K562 (cell line): ENCODE results near the gene UPF1. TPM values are rescaled to one million over a fixed set of nuclear protein-coding genes. Genes with fewer than 3 reads are reported as not detected.
A peak's percentile ranks its signal among the peaks of the same experiment; 100 is the strongest.

Experiments
- ATF4 ChIP-seq: fragments of 450-650 bp; formaldehyde crosslinking; IDR thresholded peaks from 2 replicates; pipeline ENCODE4 v1.4.0; 2022; ENCODE audit warnings: mild to moderate bottlenecking, moderate library complexity
- CCNT2 ChIP-seq: IDR thresholded peaks from 2 replicates; pipeline ENCODE4 v1.6.1; 2011; ENCODE audit warnings: borderline replicate concordance, low read depth, mild to moderate bottlenecking, moderate library complexity, mixed read lengths, low read length; ENCODE audit not compliant: insufficient read length; ENCODE audit errors: extremely low read depth
- CREM ChIP-seq: IDR thresholded peaks from 2 replicates; pipeline ENCODE4 v1.6.1; 2014; ENCODE audit warnings: antibody characterized with exemption, low read depth
- ETS2 ChIP-seq: IDR thresholded peaks from 2 replicates; pipeline ENCODE4 v1.6.1; 2016; ENCODE audit warnings: borderline replicate concordance, missing genetic modification characterization, mild to moderate bottlenecking, moderate library complexity, missing compliant biosample characterization; ENCODE audit not compliant: poor library complexity, severe bottlenecking
- ETV5 ChIP-seq: sonication (generic); formaldehyde crosslinking; IDR thresholded peaks from 2 replicates; pipeline ENCODE4 v1.4.0; 2020; ENCODE audit warnings: low read depth, mild to moderate bottlenecking, missing genetic modification reagents
- HLTF ChIP-seq: fragments of 450-650 bp; IDR thresholded peaks from 2 replicates; pipeline ENCODE4 v1.6.1; 2016
- ID3 ChIP-seq, 2 experiments: fragments of 250-450 bp in 1 of 2; fragments of 450-650 bp in 1 of 2; sonication (Bioruptor Pico) in 1 of 2; IDR thresholded peaks; 2 replicates each; pipeline versions ENCODE4 v1.6.1 to v1.8.0; 2016 to 2021; ENCODE audit warnings: mild to moderate bottlenecking in 2 of 2, moderate library complexity in 2 of 2, missing compliant biosample characterization in 1 of 2, missing genetic modification characterization in 1 of 2
- KDM5B ChIP-seq: fragments of 200-600 bp; sonication (generic); IDR thresholded peaks from 2 replicates; pipeline ENCODE4 v1.6.1; 2012; ENCODE audit warnings: low read depth, mild to moderate bottlenecking, moderate library complexity, low read length, control low read depth, inconsistent platforms; ENCODE audit not compliant: insufficient replicate concordance
- MECOM ChIP-seq: fragments of 250-450 bp; sonication (Bioruptor Pico); IDR thresholded peaks from 2 replicates; pipeline ENCODE4 v1.8.0; 2022; ENCODE audit warnings: inconsistent platforms
- STAG1 ChIP-seq: sonication (generic); formaldehyde crosslinking; IDR thresholded peaks from 2 replicates; pipeline ENCODE4 v1.5.0; 2020; ENCODE audit warnings: missing genetic modification reagents, borderline replicate concordance
- TRIM25 ChIP-seq: fragments of 450-650 bp; IDR thresholded peaks from 2 replicates; pipeline ENCODE4 v1.7.0; 2016; ENCODE audit warnings: borderline replicate concordance
- ZBTB12 ChIP-seq: fragments of 250-450 bp; sonication (Bioruptor Pico); IDR thresholded peaks from 2 replicates; pipeline ENCODE4 v1.4.0; 2020
- ZBTB17 ChIP-seq: fragments of 450-650 bp; formaldehyde crosslinking; IDR thresholded peaks from 2 replicates; pipeline ENCODE4 v1.4.0; 2020; ENCODE audit warnings: mild to moderate bottlenecking
- ZBTB5 ChIP-seq: fragments of 450-650 bp; IDR thresholded peaks from 2 replicates; pipeline ENCODE4 v1.6.1; 2017; ENCODE audit warnings: antibody characterized with exemption
- ZNF212 ChIP-seq: fragments of 450-650 bp; formaldehyde crosslinking; IDR thresholded peaks from 2 replicates; pipeline ENCODE4 v1.4.0; 2020; ENCODE audit warnings: mild to moderate bottlenecking
- ZNF282 ChIP-seq: sonication (generic); formaldehyde crosslinking; IDR thresholded peaks from 2 replicates; pipeline ENCODE4 v1.8.1; 2023; ENCODE audit warnings: missing genetic modification reagents
- ZNF395 ChIP-seq: fragments of 200-800 bp; sonication (Bioruptor generic); IDR thresholded peaks from 2 replicates; pipeline ENCODE4 v1.6.1; 2017; ENCODE audit warnings: missing genetic modification characterization, missing compliant biosample characterization
- ZNF551 ChIP-seq: fragments of 250-450 bp; sonication (Bioruptor Pico); IDR thresholded peaks from 2 replicates; pipeline ENCODE4 v1.5.0; 2021; ENCODE audit warnings: mild to moderate bottlenecking, moderate library complexity
- ZNF583 ChIP-seq: fragments of 250-450 bp; sonication (Bioruptor Pico); IDR thresholded peaks from 2 replicates; pipeline ENCODE4 v1.4.0; 2020
- polyA plus RNA-seq, 8 experiments: library from polyadenylated mRNA; depleted of rRNA in 4 of 8; stranded (reverse) in 5 of 8; unstranded in 3 of 8; fragments of >200 nt; fragmentation: Nextera tagmentation in 2 of 8; fragmentation: Illumina TruSeq in 1 of 8; extraction: Ambion mirVana in 2 of 8; extraction: Trizol in 1 of 8; gene quantifications; 2 replicates each; pipeline versions ENCODE4 v1.2.1 to v1.2.3, GENCODE V29; 2011 to 2014; ENCODE audit warnings: inconsistent platforms in 1 of 8, missing spikeins in 1 of 8
- total RNA-seq, 7 experiments: library from RNA; depleted of rRNA in 6 of 7; stranded (reverse); fragments of >200 nt in 6 of 7; fragmentation: Illumina TruSeq in 2 of 7; extraction: Trizol in 2 of 7; gene quantifications; 2 replicates each; pipeline versions ENCODE4 v1.2.1 to v1.2.3, GENCODE V29; 2011 to 2021; ENCODE audit warnings: low replicate concordance in 1 of 7

UPF1 gene
- total and polyA plus RNA-seq, 9 of the 15 experiments (the other 6 are each of a cell fraction or from before 2014, with no cell fraction given), result 0.34 to 103 (median 27.9) TPM

- no peak; the same call in 1 of the 2 replicates for TF ChIP-seq ZNF282 (CRISPR knock-in tag)
- TF ChIP-seq ETS2, result no peak
- TF ChIP-seq ZBTB12 (CRISPR knock-in tag), result no peak
- TF ChIP-seq ZBTB17 (CRISPR knock-in tag), result peak; percentile 78
- no peak for TF ChIP-seq TRIM25
- no peak for TF ChIP-seq HLTF
- TF ChIP-seq ZNF212, result no peak
- peak; percentile 60; the same call in 1 of the 2 replicates for TF ChIP-seq ZNF395 (CRISPR knock-in tag)
- TF ChIP-seq ETV5 (CRISPR knock-in tag), result no peak; the same call in 1 of the 2 replicates
- TF ChIP-seq STAG1 (CRISPR knock-in tag), result peak; percentile 47; the same call in 1 of the 2 replicates
- no peak for TF ChIP-seq ATF4
- TF ChIP-seq ID3 (CRISPR knock-in tag; IDR thresholded peaks at IDR 0.05), result no peak
- TF ChIP-seq ID3 (tag; IDR thresholded peaks at IDR 0.05), result peak; percentile 60
- TF ChIP-seq ZNF551 (CRISPR knock-in tag), result no peak
- TF ChIP-seq KDM5B, result peak; percentile 78
- TF ChIP-seq CCNT2, result peak; percentile 57
- TF ChIP-seq ZNF583 (CRISPR knock-in tag), result peak; percentile 76; the same call in 1 of the 2 replicates
- TF ChIP-seq CREM, result peak; percentile 1; the same call in 1 of the 2 replicates
- no peak for TF ChIP-seq MECOM (CRISPR knock-in tag)
- TF ChIP-seq ZBTB5, result no peak
Measured at GRCh38 chr19:18831524-18832305, at the start of gene UPF1 (continued).
